Ishikawa (cell line): ENCODE data around the gene EYS.

Experiments
- CEBPB ChIP-seq: IDR thresholded peaks from 2 replicates; pipeline ENCODE4 v1.6.1; 2012
- CREB1 ChIP-seq: IDR thresholded peaks from 2 replicates; pipeline ENCODE4 v1.6.1; 2012; ENCODE audit warnings: low read depth
- FOXM1 ChIP-seq: IDR thresholded peaks from 2 replicates; pipeline ENCODE4 v1.6.1; 2012; ENCODE audit warnings: low read depth, borderline replicate concordance
- MAX ChIP-seq: IDR thresholded peaks from 2 replicates; pipeline ENCODE4 v1.6.1; 2012
- NFIC ChIP-seq: IDR thresholded peaks from 2 replicates; pipeline ENCODE4 v1.6.1; 2012
- RAD21 ChIP-seq: IDR thresholded peaks from 2 replicates; pipeline ENCODE4 v1.6.1; 2012; ENCODE audit warnings: low read depth
- REST ChIP-seq: IDR thresholded peaks from 2 replicates; pipeline ENCODE4 v1.6.1; 2012; ENCODE audit warnings: low read depth, mild to moderate bottlenecking
- TCF12 ChIP-seq: IDR thresholded peaks from 2 replicates; pipeline ENCODE4 v1.6.1; 2012; ENCODE audit warnings: low read depth
- TEAD4 ChIP-seq: IDR thresholded peaks from 2 replicates; pipeline ENCODE4 v1.6.1; 2012
- USF1 ChIP-seq: IDR thresholded peaks from 2 replicates; pipeline ENCODE4 v1.6.1; 2012
- YY1 ChIP-seq: IDR thresholded peaks from 2 replicates; pipeline ENCODE4 v1.6.1; 2012; ENCODE audit warnings: low read depth
- ZBTB7A ChIP-seq: IDR thresholded peaks from 2 replicates; pipeline ENCODE4 v1.6.1; 2012; ENCODE audit warnings: low read depth

GRCh38 chr6:65289491-65289890 lies 417.5 kb downstream of the EYS start:
- TF ChIP-seq CEBPB (no peak), RAD21 (no peak), MAX (no peak), CREB1 (no peak), YY1 (no peak), REST (no peak), USF1 (no peak), FOXM1 (no peak), TEAD4 (0 out of 2 replicates have a peak, but pooled peaks have one; percentile 14), NFIC (no peak), TCF12 (no peak), ZBTB7A (no peak)
